Karpas-422 (cell line): ENCODE measurements around the gene SPTBN4. TPM values are rescaled to one million over a fixed set of nuclear protein-coding genes. Genes with fewer than 3 reads are reported as not detected.

Source experiments
- DNase-seq: peaks from one replicate; pipeline ENCODE4 v3.0.0-alpha.2; 2015
- H2AFZ ChIP-seq: fragments of 200-600 bp; sonication (generic); 2 replicates; pipeline ENCODE4 v1.6.1; 2014; ENCODE audit warnings: antibody characterized with exemption, low read length, mixed read lengths
- H3K27ac ChIP-seq: fragments of 200-600 bp; sonication (generic); 2 replicates; pipeline ENCODE4 v1.5.1; 2014; ENCODE audit warnings: mild to moderate bottlenecking, low read length, moderate library complexity
- H3K27me3 ChIP-seq: fragments of 200-600 bp; sonication (generic); 2 replicates; pipeline ENCODE4 v1.6.1; 2014; ENCODE audit warnings: low read length, mixed read lengths
- H3K36me3 ChIP-seq: fragments of 200-600 bp; sonication (generic); 2 replicates; pipeline ENCODE4 v1.6.1; 2014; ENCODE audit warnings: low read length, mixed read lengths; ENCODE audit not compliant: insufficient read depth
- H3K4me1 ChIP-seq: fragments of 200-600 bp; sonication (generic); 2 replicates; pipeline ENCODE4 v1.6.1; 2014; ENCODE audit warnings: mild to moderate bottlenecking, low read length, mixed read lengths
- H3K4me2 ChIP-seq: fragments of 200-600 bp; sonication (generic); 2 replicates; pipeline ENCODE4 v1.6.1; 2014; ENCODE audit warnings: low read length, low read depth, mild to moderate bottlenecking; ENCODE audit not compliant: poor library complexity, severe bottlenecking
- H3K4me3 ChIP-seq: fragments of 200-600 bp; sonication (generic); 2 replicates; pipeline ENCODE4 v1.5.1; 2014; ENCODE audit warnings: mild to moderate bottlenecking, antibody characterized with exemption, low read length, mixed read lengths
- H3K79me2 ChIP-seq: fragments of 200-600 bp; sonication (generic); 2 replicates; pipeline ENCODE4 v1.6.1; 2014; ENCODE audit warnings: mild to moderate bottlenecking, low read length, mixed read lengths
- H3K9ac ChIP-seq: fragments of 200-600 bp; sonication (generic); 2 replicates; pipeline ENCODE4 v1.6.0; 2014; ENCODE audit warnings: low read length
- H3K9me2 ChIP-seq: fragments of 200-600 bp; sonication (generic), shearing (Covaris generic); replicated peaks from 2 replicates; pipeline ENCODE4 v1.6.0; 2014; ENCODE audit warnings: mild to moderate bottlenecking, low read length, moderate library complexity; ENCODE audit not compliant: insufficient read depth
- H3K9me3 ChIP-seq: fragments of 300-700, 200-600 bp; sonication (generic); 2 replicates; pipeline ENCODE4 v1.6.1; 2014; ENCODE audit warnings: low read length, mixed read lengths
- H4K20me1 ChIP-seq: fragments of 200-600 bp; sonication (generic); 2 replicates; pipeline ENCODE4 v1.6.1; 2014; ENCODE audit warnings: mild to moderate bottlenecking, antibody characterized with exemption, low read length, low read depth; ENCODE audit not compliant: insufficient read depth
- total RNA-seq: library from RNA; depleted of rRNA; stranded (reverse); fragments of >200 nt; shearing (Covaris generic); gene quantifications from 2 replicates; pipeline ENCODE4 v1.2.3, GENCODE V29; 2014; ENCODE audit warnings: low replicate concordance

SPTBN4 gene
- total RNA-seq, 1 experiment from 2014 or later, result 1.0 TPM

DNA sequence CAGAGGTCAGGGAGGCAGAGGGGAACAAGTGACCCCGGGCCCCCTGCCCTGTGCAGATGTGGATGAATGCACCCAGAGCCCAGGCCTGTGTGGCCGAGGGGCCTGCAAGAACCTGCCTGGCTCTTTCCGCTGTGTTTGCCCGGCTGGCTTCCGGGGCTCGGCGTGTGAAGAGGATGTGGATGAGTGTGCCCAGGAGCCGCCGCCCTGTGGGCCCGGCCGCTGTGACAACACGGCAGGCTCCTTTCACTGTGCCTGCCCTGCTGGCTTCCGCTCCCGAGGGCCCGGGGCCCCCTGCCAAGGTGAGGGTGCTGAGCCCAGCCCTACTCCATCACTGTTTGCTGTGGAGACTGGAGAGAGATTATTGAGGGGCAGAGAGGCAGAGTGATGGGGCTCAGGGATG lies 144.3 kb downstream of the SPTBN4 start:
- 0 out of 2 replicates have a peak, but pooled peaks cover 3% of the 10 kb centered on the region for H4K20me1 ChIP-seq
- H3K4me1 ChIP-seq, result peaks cover 47% of the 10 kb centered on the region
- H3K9me2 ChIP-seq, result no peaks in the 10 kb centered on the region
- peak overlapping the region; percentile 68; the same call in 1 of the 2 replicates for H3K4me3 ChIP-seq
- H3K79me2 ChIP-seq, result no peaks in the 10 kb centered on the region
- H2AFZ ChIP-seq, result no peak overlapping the region
- H3K4me2 ChIP-seq, result peak overlapping the region; percentile 81
- no peaks in the 10 kb centered on the region for H3K9me3 ChIP-seq
- no peak overlapping the region for H3K27ac ChIP-seq
- DNase-seq, result no peak
- peak overlapping the region; percentile 71 for H3K9ac ChIP-seq
- no peaks in the 10 kb centered on the region for H3K27me3 ChIP-seq
- no peaks in the 10 kb centered on the region for H3K36me3 ChIP-seq

DNA sequence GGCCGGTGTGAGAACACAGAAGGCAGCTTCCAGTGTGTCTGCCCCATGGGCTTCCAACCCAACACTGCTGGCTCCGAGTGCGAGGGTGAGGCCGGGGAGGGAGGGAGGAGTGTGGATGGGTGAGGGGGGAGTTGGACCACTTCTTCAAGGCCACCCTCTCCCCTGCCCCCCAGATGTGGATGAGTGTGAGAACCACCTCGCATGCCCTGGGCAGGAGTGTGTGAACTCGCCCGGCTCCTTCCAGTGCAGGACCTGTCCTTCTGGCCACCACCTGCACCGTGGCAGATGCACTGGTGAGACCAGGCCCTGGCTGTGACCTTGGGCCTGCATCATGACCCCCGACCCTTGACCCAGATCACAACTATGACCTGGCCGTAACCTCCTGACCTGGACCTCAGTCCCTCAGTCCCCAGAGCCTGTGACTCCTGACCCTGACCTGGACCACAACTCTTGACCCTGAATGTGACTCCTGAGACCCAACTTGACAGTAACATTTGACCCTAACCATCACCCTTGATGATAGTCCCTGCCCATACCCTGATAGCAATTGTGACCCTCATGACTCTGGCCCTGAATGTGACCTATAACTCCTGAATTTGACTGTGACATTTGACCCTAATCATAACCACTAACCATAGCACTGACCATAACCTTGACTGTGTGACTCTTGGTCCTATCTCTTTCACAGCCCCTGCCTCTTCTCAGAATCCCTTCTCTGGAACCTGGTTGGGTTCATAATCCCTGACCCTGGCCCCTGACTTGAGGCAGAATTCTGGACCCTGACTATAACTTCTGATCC lies 145.3 kb downstream of the SPTBN4 start:
- Histone ChIP-seq H3K4me1 (peaks cover 43% of the 10 kb centered on the region), H3K9me2 (no peaks in the 10 kb centered on the region), H3K9ac (no peak overlapping the region), H3K4me3 (no peak overlapping the region), H4K20me1 (0 out of 2 replicates have a peak, but pooled peaks cover 3% of the 10 kb centered on the region), H2AFZ (no peak overlapping the region), H3K9me3 (no peaks in the 10 kb centered on the region), H3K4me2 (no peak overlapping the region), H3K27me3 (no peaks in the 10 kb centered on the region), H3K36me3 (no peaks in the 10 kb centered on the region), H3K79me2 (no peaks in the 10 kb centered on the region), H3K27ac (no peak overlapping the region)
- no peak for DNase-seq

GRCh38 chr19:40612831-40613689 lies 146.3 kb downstream of the SPTBN4 start:
- Histone ChIP-seq H3K4me2 (peak overlapping the region; percentile 76), H3K4me1 (peaks cover 43% of the 10 kb centered on the region), H3K27ac (no peak overlapping the region), H2AFZ (no peak overlapping the region), H4K20me1 (0 out of 2 replicates have a peak, but pooled peaks cover 3% of the 10 kb centered on the region), H3K27me3 (no peaks in the 10 kb centered on the region), H3K36me3 (no peaks in the 10 kb centered on the region), H3K9me2 (no peaks in the 10 kb centered on the region), H3K4me3 (no peak overlapping the region; the same call in 1 of the 2 replicates), H3K9ac (peak overlapping the region; percentile 73), H3K9me3 (no peaks in the 10 kb centered on the region), H3K79me2 (no peaks in the 10 kb centered on the region)
- peak; percentile 70 for DNase-seq

DNA sequence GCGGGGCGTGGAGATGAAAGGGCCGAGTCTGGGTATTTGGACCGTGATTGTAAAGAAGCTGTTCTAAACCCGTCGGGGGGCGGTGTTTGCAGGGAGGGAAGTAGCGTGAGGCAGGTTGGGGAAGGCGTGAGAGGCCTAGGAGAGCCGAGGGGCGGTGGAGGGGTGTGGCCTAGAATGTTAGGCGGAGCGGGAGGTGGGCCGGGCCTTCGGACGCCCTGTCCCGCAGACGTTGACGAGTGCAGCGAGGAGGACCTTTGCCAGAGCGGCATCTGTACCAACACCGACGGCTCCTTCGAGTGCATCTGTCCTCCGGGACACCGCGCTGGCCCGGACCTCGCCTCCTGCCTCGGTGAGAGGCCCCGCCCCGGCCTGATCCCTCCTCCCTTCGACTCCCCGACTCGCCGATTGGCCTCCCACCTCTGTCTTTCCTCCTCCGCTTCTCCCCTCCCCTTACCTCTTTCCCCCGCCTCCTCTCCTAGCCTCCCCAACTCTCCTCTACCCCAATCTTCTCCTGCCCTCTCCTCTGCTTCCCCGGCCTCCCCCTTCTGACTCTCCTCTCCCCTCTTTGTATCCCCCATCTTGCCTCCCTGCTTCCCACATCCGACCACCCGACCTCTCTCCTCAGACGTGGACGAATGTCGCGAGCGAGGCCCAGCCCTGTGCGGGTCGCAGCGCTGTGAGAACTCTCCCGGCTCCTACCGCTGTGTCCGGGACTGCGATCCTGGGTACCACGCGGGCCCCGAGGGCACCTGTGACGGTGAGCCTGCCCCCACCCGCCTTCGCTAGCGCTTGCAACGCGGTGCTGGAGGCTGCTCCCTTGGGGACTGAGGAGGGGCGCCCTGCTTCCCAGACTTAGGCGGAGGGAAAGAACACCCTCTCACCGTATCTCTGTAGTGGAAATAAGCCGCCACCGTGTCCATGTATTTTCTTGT lies 147.2 kb downstream of the SPTBN4 start:
- Histone ChIP-seq H3K9me2 (no peaks in the 10 kb centered on the region), H3K4me1 (peaks cover 41% of the 10 kb centered on the region), H4K20me1 (0 out of 2 replicates have a peak, but pooled peaks cover 3% of the 10 kb centered on the region), H3K9me3 (no peaks in the 10 kb centered on the region), H2AFZ (peak overlapping the region; percentile 69; the same call in 1 of the 2 replicates), H3K4me2 (peak overlapping the region; percentile 76), H3K79me2 (no peaks in the 10 kb centered on the region), H3K36me3 (no peaks in the 10 kb centered on the region), H3K4me3 (peak overlapping the region; percentile 70), H3K27ac (no peak overlapping the region), H3K9ac (peak overlapping the region; percentile 73), H3K27me3 (no peaks in the 10 kb centered on the region)
- peak; percentile 91 for DNase-seq

DNA sequence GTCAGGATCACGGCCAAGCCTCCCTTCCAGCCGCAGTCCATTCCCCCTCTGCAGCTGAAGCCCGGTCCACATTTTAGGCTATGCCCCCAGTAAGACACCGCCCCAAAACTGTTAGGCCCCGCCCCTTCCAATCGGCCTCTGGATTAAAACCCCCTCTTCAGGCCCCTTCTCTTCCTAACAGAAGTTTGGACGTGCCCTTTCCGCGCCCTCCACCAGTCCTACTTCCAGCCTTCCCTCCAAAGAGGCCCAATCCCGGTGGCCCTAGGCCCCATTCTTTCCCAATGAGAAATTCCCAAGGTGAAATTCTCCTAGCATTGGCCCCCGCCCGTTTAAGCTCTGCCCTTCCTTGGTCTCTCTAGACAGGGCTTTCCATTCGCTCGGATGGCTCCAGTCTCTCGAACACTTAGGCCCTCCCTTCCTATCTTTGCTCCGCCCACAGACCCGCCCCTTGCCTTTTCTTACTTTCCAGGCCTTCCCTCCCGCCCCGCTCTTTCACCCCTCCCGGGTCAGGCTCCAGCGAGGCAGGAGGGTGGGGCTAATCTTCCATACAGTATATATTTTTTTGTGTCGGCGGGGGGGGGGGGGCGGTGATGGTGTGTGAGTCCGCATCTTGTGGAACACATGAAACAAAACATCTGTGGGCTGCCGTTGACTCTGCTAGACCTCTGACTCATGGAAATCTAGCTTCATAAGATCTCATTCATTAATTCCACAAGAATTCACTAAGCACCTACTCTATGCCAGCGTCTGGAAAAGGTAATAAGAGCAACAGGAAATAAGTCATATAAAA lies 148.0 kb downstream of the SPTBN4 start:
- DNase-seq, result peak; percentile 86
- H2AFZ ChIP-seq, result peak overlapping the region; percentile 69; the same call in 1 of the 2 replicates
- H3K9ac ChIP-seq, result peak overlapping the region; percentile 73

DNA sequence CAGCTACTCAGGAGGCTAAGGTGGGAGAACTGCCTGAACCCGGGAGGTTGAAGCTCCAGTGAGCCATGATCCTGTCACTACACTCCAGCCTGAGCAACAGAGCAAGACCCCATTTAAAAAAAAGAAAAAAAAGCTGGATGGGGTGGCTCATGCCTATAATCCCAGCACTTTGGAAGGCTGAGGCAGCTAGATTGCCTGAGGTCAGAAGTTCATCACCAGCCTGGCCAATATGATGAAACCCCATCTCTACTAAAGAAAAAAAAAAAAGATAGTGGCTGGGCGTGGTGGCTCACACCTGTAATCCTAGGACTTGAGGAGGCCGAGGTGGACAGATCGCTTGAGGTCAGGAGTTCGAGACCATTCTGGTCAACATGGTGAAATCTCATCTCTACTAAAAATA lies 149.4 kb downstream of the SPTBN4 start:
- H3K4me3 ChIP-seq, result no peak overlapping the region

More for the DNA sequence above, 148.0 kb downstream of the SPTBN4 start:
- Histone ChIP-seq H4K20me1 (0 out of 2 replicates have a peak, but pooled peaks cover 3% of the 10 kb centered on the region), H3K9me2 (no peaks in the 10 kb centered on the region), H3K36me3 (no peaks in the 10 kb centered on the region; the same call in 1 of the 2 replicates), H3K79me2 (no peaks in the 10 kb centered on the region), H3K4me1 (peaks cover 32% of the 10 kb centered on the region), H3K4me3 (peak overlapping the region; percentile 70), H3K27me3 (no peaks in the 10 kb centered on the region), H3K4me2 (peak overlapping the region; percentile 76), H3K9me3 (no peaks in the 10 kb centered on the region), H3K27ac (no peak overlapping the region)

DNA sequence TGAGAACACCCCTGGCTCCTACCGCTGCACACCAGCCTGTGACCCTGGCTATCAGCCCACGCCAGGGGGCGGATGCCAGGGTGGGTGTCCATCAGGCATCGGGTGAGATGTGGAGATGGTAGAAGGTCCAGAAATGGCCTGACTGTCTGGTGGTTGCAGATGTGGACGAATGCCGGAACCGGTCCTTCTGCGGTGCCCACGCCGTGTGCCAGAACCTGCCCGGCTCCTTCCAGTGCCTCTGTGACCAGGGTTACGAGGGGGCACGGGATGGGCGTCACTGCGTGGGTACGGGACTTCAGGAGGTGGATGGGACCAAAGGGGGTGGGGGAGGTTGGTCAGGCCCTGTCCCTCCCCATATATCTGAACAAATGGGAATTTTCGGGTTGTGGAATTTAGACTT lies 150.1 kb downstream of the SPTBN4 start:
- 0 out of 2 replicates have a peak, but pooled peaks cover 3% of the 10 kb centered on the region for H4K20me1 ChIP-seq

More for the DNA sequence above, 149.4 kb downstream of the SPTBN4 start:
- Histone ChIP-seq H3K36me3 (no peaks in the 10 kb centered on the region; the same call in 1 of the 2 replicates), H3K79me2 (no peaks in the 10 kb centered on the region), H4K20me1 (0 out of 2 replicates have a peak, but pooled peaks cover 3% of the 10 kb centered on the region), H3K4me2 (no peak overlapping the region), H2AFZ (no peak overlapping the region), H3K9me3 (no peaks in the 10 kb centered on the region), H3K27me3 (no peaks in the 10 kb centered on the region), H3K9me2 (no peaks in the 10 kb centered on the region), H3K27ac (no peak overlapping the region), H3K4me1 (peaks cover 20% of the 10 kb centered on the region), H3K9ac (no peak overlapping the region)
- no peak for DNase-seq

More for the DNA sequence above, 150.1 kb downstream of the SPTBN4 start:
- no peak overlapping the region for H3K9ac ChIP-seq
- H2AFZ ChIP-seq, result no peak overlapping the region
- no peaks in the 10 kb centered on the region for H3K79me2 ChIP-seq
- no peak overlapping the region for H3K4me3 ChIP-seq
- H3K4me1 ChIP-seq, result peaks cover 16% of the 10 kb centered on the region
- H3K27me3 ChIP-seq, result no peaks in the 10 kb centered on the region
- H3K36me3 ChIP-seq, result no peaks in the 10 kb centered on the region; the same call in 1 of the 2 replicates
- H3K9me2 ChIP-seq, result no peaks in the 10 kb centered on the region
- no peak overlapping the region for H3K4me2 ChIP-seq
- no peaks in the 10 kb centered on the region for H3K9me3 ChIP-seq
- DNase-seq, result no peak
- H3K27ac ChIP-seq, result no peak overlapping the region
